Colonic mucosa (tissue), 4 donors: Measurements from ENCODE around the gene SETD4. TPM values are rescaled to one million over a fixed set of nuclear protein-coding genes. Genes with fewer than 3 reads are reported as not detected.

Source experiments
- DNase-seq: peaks from one replicate; pipeline ENCODE4 v3.0.0-alpha.2; 2020
- H3K27ac ChIP-seq: fragments of 200-600 bp; one replicate; pipeline ENCODE4 v1.8.0; 2021
- H3K27me3 ChIP-seq: fragments of 200-600 bp; one replicate; pipeline ENCODE4 v1.8.0; 2021
- H3K36me3 ChIP-seq: fragments of 200-600 bp; one replicate; pipeline ENCODE4 v1.8.0; 2021
- H3K4me1 ChIP-seq: fragments of 200-600 bp; one replicate; pipeline ENCODE4 v1.8.0; 2021; ENCODE audit warnings: mild to moderate bottlenecking
- H3K4me3 ChIP-seq: fragments of 200-600 bp; one replicate; pipeline ENCODE4 v1.8.0; 2021
- H3K9ac ChIP-seq, 2 donors: one replicate each; pipeline ENCODE4 v1.7.0; 2013; ENCODE audit warnings: control low read depth in 2 of 2, low read depth in 2 of 2, low read length in 2 of 2
- H3K9me3 ChIP-seq: fragments of 200-600 bp; one replicate; pipeline ENCODE4 v1.8.0; 2021
- CTCF ChIP-seq: fragments of 200-600 bp; IDR thresholded peaks from one replicate; pipeline ENCODE4 v1.8.0; 2022; ENCODE audit warnings: antibody characterized with exemption, mild to moderate bottlenecking
- intact Hi-C: fragments of 100-400 bp; cut with DNase I; formaldehyde crosslinking; loops from one replicate; pipeline ENCODE4 v1.14.1; 2022
- total RNA-seq, 2 donors: library from RNA; stranded (reverse); fragmentation: NEBNext Ultra II Directional in 1 of 2; extraction: Animal tissue kit (Norgen Biotek cat#: 25700) in 1 of 2; gene quantifications; one replicate each; pipeline ENCODE4 v1.2.1, GENCODE V29; 2021
- donor health status: healthy.
- donor health status: DM: no; HTN: no; CAD: no.
- donor health status: DM: no; HTN: no; CAD: no.

The SETD4 gene
- total RNA-seq, 2 donors from 2014 or later = 14.7 to 22.7 TPM

- H3K4me3 ChIP-seq = no peak overlapping the region
- H3K36me3 ChIP-seq = no peaks in the 10 kb centered on the region
- intact Hi-C loops = loop anchor here (10.0 kb wide), 1 partner anchor 1274 kb away; no protein-coding TSS in a partner anchor
- H3K27ac ChIP-seq = no peak overlapping the region
- H3K9ac ChIP-seq = no peak overlapping the region
- peak; percentile 76 for DNase-seq
- H3K9me3 ChIP-seq = no peaks in the 10 kb centered on the region
- H3K4me1 ChIP-seq = no peaks in the 10 kb centered on the region
- H3K27me3 ChIP-seq = no peaks in the 10 kb centered on the region
- TF ChIP-seq CTCF = peak; percentile 87
Observed at GRCh38 chr21:36028127-36029069, 31.9 kb downstream of the SETD4 start.

GRCh38 chr21:36027347-36027746 lies 33.0 kb downstream of the SETD4 start:
- intact Hi-C loops = loop anchor here (10.0 kb wide), 1 partner anchor 1273 kb away; no protein-coding TSS in a partner anchor
- Histone ChIP-seq H3K4me3 (no peak overlapping the region), H3K4me1 (no peaks in the 10 kb centered on the region), H3K36me3 (no peaks in the 10 kb centered on the region), H3K9ac (no peak overlapping the region), H3K9me3 (no peaks in the 10 kb centered on the region), H3K27ac (no peak overlapping the region), H3K27me3 (no peaks in the 10 kb centered on the region)
- DNase-seq = no peak
- no peak for TF ChIP-seq CTCF

- no peak for TF ChIP-seq CTCF
- no peak overlapping the region for H3K9ac ChIP-seq
- no peaks in the 10 kb centered on the region for H3K9me3 ChIP-seq
- no peak for DNase-seq
- no peak overlapping the region for H3K27ac ChIP-seq
- H3K4me3 ChIP-seq = no peak overlapping the region
- intact Hi-C loops = loop anchor here (10.0 kb wide), 1 partner anchor 1270 kb away; no protein-coding TSS in a partner anchor
- no peaks in the 10 kb centered on the region for H3K4me1 ChIP-seq
- H3K27me3 ChIP-seq = no peaks in the 10 kb centered on the region
- H3K36me3 ChIP-seq = no peaks in the 10 kb centered on the region
Observed at GRCh38 chr21:36024782-36025181, 35.5 kb downstream of the SETD4 start.

GRCh38 chr21:36023092-36023480 lies 37.2 kb downstream of the SETD4 start:
- H3K27me3 ChIP-seq = no peaks in the 10 kb centered on the region
- H3K27ac ChIP-seq = no peak overlapping the region
- intact Hi-C loops = loop anchor here (10.0 kb wide), 1 partner anchor 1268 kb away; no protein-coding TSS in a partner anchor
- H3K36me3 ChIP-seq = no peaks in the 10 kb centered on the region
- no peak overlapping the region for H3K4me3 ChIP-seq
- no peaks in the 10 kb centered on the region for H3K4me1 ChIP-seq
- TF ChIP-seq CTCF = no peak
- no peak overlapping the region for H3K9ac ChIP-seq
- no peak for DNase-seq
- H3K9me3 ChIP-seq = no peaks in the 10 kb centered on the region

- no peak overlapping the region for H3K4me3 ChIP-seq
- no peak overlapping the region for H3K9ac ChIP-seq
- no peaks in the 10 kb centered on the region for H3K27me3 ChIP-seq
- no peak for DNase-seq
- intact Hi-C loops = loop anchor here (10.0 kb wide), 1 partner anchor 1268 kb away; no protein-coding TSS in a partner anchor
- H3K27ac ChIP-seq = no peak overlapping the region
- H3K4me1 ChIP-seq = no peaks in the 10 kb centered on the region
- H3K9me3 ChIP-seq = no peaks in the 10 kb centered on the region
- no peaks in the 10 kb centered on the region for H3K36me3 ChIP-seq
- TF ChIP-seq CTCF = no peak
Observed at GRCh38 chr21:36022427-36023091, 37.8 kb downstream of the SETD4 start.
